ENCODE measurements around the gene GPR12.
"Not testable (repeated sequence)": the region's sequence is repeated elsewhere in the genome, so short reads cannot be mapped to it uniquely, and the experiment has no call there.

Gene GPR12

GRCh38 chr13:26747706-26748105 lies 12.9 kb downstream of the GPR12 start:
- DNase-seq: no peak

GRCh38 chr13:26743971-26744370 lies 16.6 kb downstream of the GPR12 start:
- DNase-seq: no peak

- DNase-seq: no peak
Measured at GRCh38 chr13:26742691-26743358, 17.8 kb downstream of the GPR12 start.

- DNase-seq: no peak
Measured at GRCh38 chr13:26735677-26736076, 24.9 kb downstream of the GPR12 start.

GRCh38 chr13:26727633-26728032 lies 33.0 kb downstream of the GPR12 start:
- DNase-seq: no peak

GRCh38 chr13:26727122-26727521 lies 33.5 kb downstream of the GPR12 start:
- no peak for DNase-seq

- no peak for DNase-seq
Measured at GRCh38 chr13:26726684-26727083, 33.9 kb downstream of the GPR12 start.

GRCh38 chr13:26723620-26724019 lies 37.0 kb downstream of the GPR12 start:
- DNase-seq: not testable (repeated sequence)

GRCh38 chr13:26722321-26722720 lies 38.3 kb downstream of the GPR12 start:
- no peak for DNase-seq

- DNase-seq: peak; percentile 78 to 85
Measured at GRCh38 chr13:26721251-26722121, 39.1 kb downstream of the GPR12 start.

GRCh38 chr13:26719356-26719945 lies 41.1 kb downstream of the GPR12 start:
- DNase-seq: peak; percentile 95 to 99

- DNase-seq: no peak
Measured at GRCh38 chr13:26718872-26719271, 41.7 kb downstream of the GPR12 start.

GRCh38 chr13:26718146-26718545 lies 42.4 kb downstream of the GPR12 start:
- no peak for DNase-seq

GRCh38 chr13:26716984-26717383 lies 43.6 kb downstream of the GPR12 start:
- no peak for DNase-seq

- no peak for DNase-seq
Measured at GRCh38 chr13:26713341-26713740, 47.2 kb downstream of the GPR12 start.

GRCh38 chr13:26711211-26711610 lies 49.4 kb downstream of the GPR12 start:
- DNase-seq: no peak

GRCh38 chr13:26710166-26710565 lies 50.4 kb downstream of the GPR12 start:
- DNase-seq: peak; percentile 66 to 91

- DNase-seq: no peak
Measured at GRCh38 chr13:26709461-26709860, 51.1 kb downstream of the GPR12 start.

GRCh38 chr13:26708007-26708297 lies 52.6 kb downstream of the GPR12 start:
- no peak for DNase-seq

GRCh38 chr13:26707122-26708006 lies 53.2 kb downstream of the GPR12 start:
- peak; percentile 85 to 95 for DNase-seq

- no peak for DNase-seq
Measured at GRCh38 chr13:26706381-26706780, 54.2 kb downstream of the GPR12 start.

- DNase-seq: peak; percentile 37 to 81
Measured at GRCh38 chr13:26705536-26705935, 55.0 kb downstream of the GPR12 start.

All from NCI-H524 (cell line).